Mesendoderm (in vitro differentiated cells): ENCODE measurements around the gene HOXC13.

Source experiments
- DNase-seq: peaks from one replicate; pipeline ENCODE4 v3.0.0; 2013
- H2AK5ac ChIP-seq: 2 replicates; pipeline ENCODE4 v1.6.1; 2013; ENCODE audit warnings: low read length, inconsistent platforms
- H2BK120ac ChIP-seq: 2 replicates; pipeline ENCODE4 v1.6.1; 2013; ENCODE audit warnings: low read depth, mild to moderate bottlenecking, low read length, moderate library complexity, mixed read lengths
- H2BK15ac ChIP-seq: replicated peaks from 2 replicates; pipeline ENCODE4 v1.6.1; 2013; ENCODE audit warnings: low read depth, mild to moderate bottlenecking, moderate library complexity
- H2BK5ac ChIP-seq: 2 replicates; pipeline ENCODE4 v1.6.1; 2013; ENCODE audit warnings: low read length, inconsistent platforms
- H3K18ac ChIP-seq: 2 replicates; pipeline ENCODE4 v1.6.1; 2013; ENCODE audit warnings: mild to moderate bottlenecking, low read length, mixed read lengths
- H3K23ac ChIP-seq: one replicate; pipeline ENCODE4 v1.6.1; 2013; ENCODE audit warnings: low read length
- H3K27ac ChIP-seq: 2 replicates; pipeline ENCODE4 v1.5.1; 2013; ENCODE audit warnings: low read depth, mild to moderate bottlenecking, inconsistent platforms, low read length, moderate library complexity
- H3K27me3 ChIP-seq: 2 replicates; pipeline ENCODE4 v1.6.1; 2013; ENCODE audit warnings: low read length, control low read depth, mild to moderate bottlenecking, inconsistent platforms; ENCODE audit not compliant: insufficient read depth, poor library complexity
- H3K36me3 ChIP-seq: 2 replicates; pipeline ENCODE4 v1.6.1; 2013; ENCODE audit warnings: low read length, inconsistent platforms; ENCODE audit not compliant: control insufficient read depth, insufficient read depth
- H3K4ac ChIP-seq: one replicate; pipeline ENCODE4 v1.6.1; 2013; ENCODE audit warnings: low read depth, mild to moderate bottlenecking, low read length, moderate library complexity
- H3K4me1 ChIP-seq: 2 replicates; pipeline ENCODE4 v1.6.1; 2013; ENCODE audit warnings: low read depth, low read length, inconsistent platforms; ENCODE audit not compliant: control insufficient read depth
- H3K4me2 ChIP-seq: 2 replicates; pipeline ENCODE4 v1.6.1; 2013; ENCODE audit warnings: low read length
- H3K4me3 ChIP-seq: 2 replicates; pipeline ENCODE4 v1.5.1; 2013; ENCODE audit warnings: mild to moderate bottlenecking, low read length
- H3K56ac ChIP-seq: one replicate; pipeline ENCODE4 v1.6.1; 2013; ENCODE audit warnings: low read length
- H3K79me1 ChIP-seq: 2 replicates; pipeline ENCODE4 v1.6.1; 2013; ENCODE audit warnings: low read length, inconsistent platforms
- H3K79me2 ChIP-seq: 2 replicates; pipeline ENCODE4 v1.6.1; 2013; ENCODE audit warnings: mild to moderate bottlenecking, low read length; ENCODE audit not compliant: control insufficient read depth, insufficient read depth
- H3K9ac ChIP-seq: 2 replicates; pipeline ENCODE4 v1.6.1; 2013; ENCODE audit warnings: low read length, inconsistent platforms
- H4K5ac ChIP-seq: one replicate; pipeline ENCODE4 v1.6.1; 2013; ENCODE audit warnings: low read length
- H4K8ac ChIP-seq: one replicate; pipeline ENCODE4 v1.6.1; 2013; ENCODE audit warnings: low read depth, mild to moderate bottlenecking, control low read depth, low read length, moderate library complexity
- WGBS: extraction: QIAGEN DNeasy Blood & Tissue Kit; methylation state at CpG from one replicate; pipeline ENCODE4 v1.1.7; 2013; ENCODE audit warnings: low lambda C conversion rate, missing lambda C conversion rate; ENCODE audit not compliant: insufficient coverage; ENCODE audit errors: extremely low coverage; 5-methylcytosine and 5-hydroxymethylcytosine counted together

Gene HOXC13

GRCh38 chr12:53976823-53977595 lies 38.4 kb downstream of the HOXC13 start:
- Histone ChIP-seq H3K4me1 (no peaks in the 10 kb centered on the region), H2BK15ac (no peak overlapping the region), H2AK5ac (no peak overlapping the region), H3K9ac (no peak overlapping the region), H3K4me2 (no peak overlapping the region), H3K23ac (no peak overlapping the region), H3K79me2 (no peaks in the 10 kb centered on the region), H3K36me3 (no peaks in the 10 kb centered on the region), H3K79me1 (no peaks in the 10 kb centered on the region), H3K18ac (no peak overlapping the region), H4K5ac (no peak overlapping the region), H4K8ac (no peak overlapping the region), H3K4me3 (no peak overlapping the region), H3K4ac (no peak overlapping the region), H2BK120ac (no peak overlapping the region), H3K27ac (no peak overlapping the region), H3K56ac (no peak overlapping the region), H3K27me3 (peaks cover 90% of the 10 kb centered on the region), H2BK5ac (no peak overlapping the region)
- WGBS = no CpG with 5 or more reads among the region's 9 CpGs
- no peak for DNase-seq

GRCh38 chr12:53977596-53978445 lies 39.2 kb downstream of the HOXC13 start:
- H3K27ac ChIP-seq = no peak overlapping the region
- no peak overlapping the region for H3K18ac ChIP-seq
- no CpG with 5 or more reads among the region's 11 CpGs for WGBS
- no peak overlapping the region for H3K23ac ChIP-seq
- H2BK120ac ChIP-seq = no peak overlapping the region
- H3K4me1 ChIP-seq = no peaks in the 10 kb centered on the region
- no peak overlapping the region for H3K4me2 ChIP-seq
- H4K5ac ChIP-seq = no peak overlapping the region
- H2BK15ac ChIP-seq = no peak overlapping the region
- no peaks in the 10 kb centered on the region for H3K36me3 ChIP-seq
- H3K79me1 ChIP-seq = no peaks in the 10 kb centered on the region
- no peaks in the 10 kb centered on the region for H3K79me2 ChIP-seq
- H2BK5ac ChIP-seq = no peak overlapping the region
- no peak overlapping the region for H3K56ac ChIP-seq
- peaks cover 90% of the 10 kb centered on the region for H3K27me3 ChIP-seq
- no peak overlapping the region for H3K4me3 ChIP-seq
- H3K4ac ChIP-seq = no peak overlapping the region
- H4K8ac ChIP-seq = no peak overlapping the region
- H2AK5ac ChIP-seq = no peak overlapping the region
- DNase-seq = no peak
- H3K9ac ChIP-seq = no peak overlapping the region

GRCh38 chr12:53978477-53979356 lies 40.1 kb downstream of the HOXC13 start:
- Histone ChIP-seq H2AK5ac (no peak overlapping the region), H3K9ac (no peak overlapping the region), H3K27ac (no peak overlapping the region), H3K4me1 (no peaks in the 10 kb centered on the region), H2BK15ac (no peak overlapping the region), H3K4me2 (no peak overlapping the region), H3K36me3 (no peaks in the 10 kb centered on the region), H3K4ac (no peak overlapping the region), H3K79me2 (no peaks in the 10 kb centered on the region), H3K4me3 (no peak overlapping the region), H3K79me1 (no peaks in the 10 kb centered on the region), H4K5ac (no peak overlapping the region), H3K18ac (no peak overlapping the region), H4K8ac (no peak overlapping the region), H3K27me3 (peaks cover 90% of the 10 kb centered on the region), H2BK120ac (no peak overlapping the region), H3K56ac (no peak overlapping the region), H3K23ac (no peak overlapping the region), H2BK5ac (no peak overlapping the region)
- no CpG with 5 or more reads among the region's 15 CpGs for WGBS
- DNase-seq = no peak

- peaks cover 86% of the 10 kb centered on the region for H3K27me3 ChIP-seq
- no peak for DNase-seq
- H3K18ac ChIP-seq = no peak overlapping the region
- H2AK5ac ChIP-seq = no peak overlapping the region
- H3K4me2 ChIP-seq = no peak overlapping the region
- no peak overlapping the region for H3K9ac ChIP-seq
- H3K23ac ChIP-seq = no peak overlapping the region
- no peaks in the 10 kb centered on the region for H3K79me1 ChIP-seq
- H4K5ac ChIP-seq = no peak overlapping the region
- no peaks in the 10 kb centered on the region for H3K79me2 ChIP-seq
- no peak overlapping the region for H4K8ac ChIP-seq
- no peak overlapping the region for H2BK120ac ChIP-seq
- H3K36me3 ChIP-seq = no peaks in the 10 kb centered on the region
- no peak overlapping the region for H2BK15ac ChIP-seq
- no peak overlapping the region for H3K56ac ChIP-seq
- H3K27ac ChIP-seq = no peak overlapping the region
- no CpG with 5 or more reads among the region's 7 CpGs for WGBS
- no peak overlapping the region for H3K4me3 ChIP-seq
- no peak overlapping the region for H2BK5ac ChIP-seq
- H3K4me1 ChIP-seq = no peaks in the 10 kb centered on the region
- H3K4ac ChIP-seq = no peak overlapping the region
Measured at GRCh38 chr12:53980104-53980801, 41.6 kb downstream of the HOXC13 start.

- Histone ChIP-seq H3K4ac (no peak overlapping the region), H4K8ac (no peak overlapping the region), H3K79me2 (no peaks in the 10 kb centered on the region), H3K27ac (no peak overlapping the region), H3K56ac (no peak overlapping the region), H3K79me1 (no peaks in the 10 kb centered on the region), H2AK5ac (no peak overlapping the region), H3K27me3 (peaks cover 86% of the 10 kb centered on the region), H4K5ac (no peak overlapping the region), H3K36me3 (no peaks in the 10 kb centered on the region), H2BK15ac (no peak overlapping the region), H2BK5ac (no peak overlapping the region), H3K4me2 (no peak overlapping the region), H2BK120ac (no peak overlapping the region), H3K4me3 (no peak overlapping the region), H3K23ac (no peak overlapping the region), H3K9ac (no peak overlapping the region), H3K18ac (no peak overlapping the region), H3K4me1 (no peaks in the 10 kb centered on the region)
- no peak for DNase-seq
- no CpG with 5 or more reads among the region's 15 CpGs for WGBS
Measured at GRCh38 chr12:53980802-53981496, 42.3 kb downstream of the HOXC13 start.
